GM18909 (cell line): ENCODE measurements around the gene RNF222.

Experiments
- ATAC-seq: cut with Tn5 transposase; IDR thresholded peaks from one replicate; pipeline ENCODE4 v1.9.1; 2021; ENCODE audit warnings: mild to moderate bottlenecking; ENCODE audit not compliant: unreplicated experiment, poor library complexity

Gene RNF222

GRCh38 chr17:8397636-8398035 lies at the start of gene RNF222:
Gene RNF222 (minus strand): TSS chr17:8397827. CDS start chr17:8393461, 4,366 bp downstream.
- no peak for ATAC-seq

GRCh38 chr17:8445536-8445935 lies 47.9 kb upstream of the RNF222 start:
- no peak for ATAC-seq

- ATAC-seq, result no peak
Observed at GRCh38 chr17:8444494-8444893, 46.9 kb upstream of the RNF222 start.

- no peak for ATAC-seq
Observed at GRCh38 chr17:8443756-8444155, 46.1 kb upstream of the RNF222 start.

- no peak for ATAC-seq
Observed at GRCh38 chr17:8442310-8442709, 44.7 kb upstream of the RNF222 start.

- no peak for ATAC-seq
Observed at GRCh38 chr17:8441690-8442089, 44.1 kb upstream of the RNF222 start.

GRCh38 chr17:8439681-8440080 lies 42.1 kb upstream of the RNF222 start:
- no peak for ATAC-seq

GRCh38 chr17:8438441-8438840 lies 40.8 kb upstream of the RNF222 start:
- ATAC-seq, result no peak

GRCh38 chr17:8436844-8437171 lies 39.2 kb upstream of the RNF222 start:
- no peak for ATAC-seq

GRCh38 chr17:8436169-8436843 lies 38.7 kb upstream of the RNF222 start:
- peak; percentile 55 for ATAC-seq

GRCh38 chr17:8435245-8436168 lies 37.9 kb upstream of the RNF222 start, which contains the start of gene NDEL1:
Gene NDEL1 (plus strand): TSS chr17:8435884. CDS start chr17:8444272, 8,388 bp downstream.
- peak; percentile 94 for ATAC-seq

- no peak for ATAC-seq
Observed at GRCh38 chr17:8430966-8431365, 33.3 kb upstream of the RNF222 start.

GRCh38 chr17:8426802-8427201 lies 29.2 kb upstream of the RNF222 start:
- ATAC-seq, result no peak

- ATAC-seq, result no peak
Observed at GRCh38 chr17:8426094-8426720, 28.6 kb upstream of the RNF222 start.

- ATAC-seq, result no peak
Observed at GRCh38 chr17:8421571-8421970, 23.9 kb upstream of the RNF222 start.

- no peak for ATAC-seq
Observed at GRCh38 chr17:8420041-8420934, 22.7 kb upstream of the RNF222 start.

GRCh38 chr17:8419305-8419704 lies 21.7 kb upstream of the RNF222 start:
- no peak for ATAC-seq

- ATAC-seq, result no peak
Observed at GRCh38 chr17:8418471-8418870, 20.8 kb upstream of the RNF222 start.

- ATAC-seq, result no peak
Observed at GRCh38 chr17:8417806-8418205, 20.2 kb upstream of the RNF222 start.

- ATAC-seq, result no peak
Observed at GRCh38 chr17:8413938-8414337, 16.3 kb upstream of the RNF222 start.
